Measurements from ENCODE around the gene EPC1.

EPC1 gene

GRCh38 chr10:32376771-32377170 is 29.8 kb upstream of the EPC1 start:
- WGBS (ENCODE audit: extremely low coverage, insufficient coverage, insufficient read length), result no CpG with 5 or more reads among the region's 3 CpGs

GRCh38 chr10:32376097-32376496 is 29.1 kb upstream of the EPC1 start:
- no peak overlapping the region for H3K4ac ChIP-seq (ENCODE audit: low read depth, low read length)
- no peak overlapping the region for H4K12ac ChIP-seq (ENCODE audit: low read depth, low read length)
- H3K4me1 ChIP-seq (ENCODE audit: control insufficient read depth in 1 of 2, insufficient read depth in 2 of 2, low read length in 2 of 2), result peaks cover 0 to 2% of the 10 kb centered on the region in 2 experiments
- H2BK120ac ChIP-seq (ENCODE audit: insufficient read depth, low read length, poor library complexity), result no peak overlapping the region
- no peak overlapping the region for H2AFZ ChIP-seq (ENCODE audit: insufficient read depth, low read length, poor library complexity)
- H3K9ac ChIP-seq (ENCODE audit: low read length), result no peak overlapping the region
- DNase-seq, result no peak
- no CpG with 5 or more reads among the region's 1 CpG for WGBS (ENCODE audit: extremely low coverage, insufficient coverage, insufficient read length)
- H2AK5ac ChIP-seq (ENCODE audit: low read length), result no peak overlapping the region
- no peak overlapping the region for H3K23ac ChIP-seq (ENCODE audit: low read length)
- no peak overlapping the region for H3K18ac ChIP-seq (ENCODE audit: low read length)
- H2BK12ac ChIP-seq (ENCODE audit: low read length), result no peak overlapping the region
- H3K79me2 ChIP-seq (ENCODE audit: control insufficient read depth, insufficient read depth, low read length, poor library complexity), result no peaks in the 10 kb centered on the region
- no peak overlapping the region for H3K27ac ChIP-seq (ENCODE audit: low read depth, low read length)
- peaks cover 2% of the 10 kb centered on the region for H3K79me1 ChIP-seq (ENCODE audit: low read length)
- no peak overlapping the region for H4K8ac ChIP-seq (ENCODE audit: low read depth, low read length)
- H3K9me3 ChIP-seq (ENCODE audit: insufficient read depth, low read depth, low read length), result no peaks in the 10 kb centered on the region
- H3K14ac ChIP-seq (ENCODE audit: low read length), result no peak overlapping the region
- no peak overlapping the region for H3K4me2 ChIP-seq (ENCODE audit: low read length)
- no peak overlapping the region for H4K91ac ChIP-seq (ENCODE audit: low read depth, low read length)
- no peak overlapping the region for H2BK5ac ChIP-seq (ENCODE audit: low read depth, low read length, poor library complexity)
- H3K27me3 ChIP-seq (ENCODE audit: insufficient read depth, low read length), result no peaks in the 10 kb centered on the region
- H3K36me3 ChIP-seq (ENCODE audit: control insufficient read depth in 1 of 2, insufficient read depth in 2 of 2, low read length in 2 of 2), result no peaks in the 10 kb centered on the region
- no peak overlapping the region for H3K4me3 ChIP-seq (ENCODE audit: low read depth, low read length)

More at GRCh38 chr10:32376771-32377170, 29.8 kb upstream of the EPC1 start:
- Histone ChIP-seq H2BK12ac (ENCODE audit: low read length) (no peak overlapping the region), H3K27ac (ENCODE audit: low read depth, low read length) (no peak overlapping the region), H3K9ac (ENCODE audit: low read length) (no peak overlapping the region), H4K8ac (ENCODE audit: low read depth, low read length) (no peak overlapping the region), H2BK5ac (ENCODE audit: low read depth, low read length, poor library complexity) (no peak overlapping the region), H3K4me3 (ENCODE audit: low read depth, low read length) (no peak overlapping the region), H3K79me1 (ENCODE audit: low read length) (peaks cover 2% of the 10 kb centered on the region), H4K91ac (ENCODE audit: low read depth, low read length) (no peak overlapping the region), H4K12ac (ENCODE audit: low read depth, low read length) (no peak overlapping the region), H3K14ac (ENCODE audit: low read length) (no peak overlapping the region), H2AFZ (ENCODE audit: insufficient read depth, low read length, poor library complexity) (no peak overlapping the region), H3K4me1 (ENCODE audit: control insufficient read depth in 1 of 2, insufficient read depth in 2 of 2, low read length in 2 of 2) (peaks cover 0 to 2% of the 10 kb centered on the region in 2 experiments), H3K4me2 (ENCODE audit: low read length) (no peak overlapping the region), H3K4ac (ENCODE audit: low read depth, low read length) (no peak overlapping the region), H3K27me3 (ENCODE audit: insufficient read depth, low read length) (no peaks in the 10 kb centered on the region), H3K36me3 (ENCODE audit: control insufficient read depth in 1 of 2, insufficient read depth in 2 of 2, low read length in 2 of 2) (no peaks in the 10 kb centered on the region), H3K9me3 (ENCODE audit: insufficient read depth, low read depth, low read length) (no peaks in the 10 kb centered on the region), H2AK5ac (ENCODE audit: low read length) (no peak overlapping the region), H2BK120ac (ENCODE audit: insufficient read depth, low read length, poor library complexity) (no peak overlapping the region), H3K23ac (ENCODE audit: low read length) (no peak overlapping the region), H3K18ac (ENCODE audit: low read length) (no peak overlapping the region), H3K79me2 (ENCODE audit: control insufficient read depth, insufficient read depth, low read length, poor library complexity) (no peaks in the 10 kb centered on the region)
- no peak for DNase-seq

GRCh38 chr10:32375631-32376030 is 28.7 kb upstream of the EPC1 start:
- Histone ChIP-seq H4K12ac (ENCODE audit: low read depth, low read length) (no peak overlapping the region), H3K4me1 (ENCODE audit: control insufficient read depth in 1 of 2, insufficient read depth in 2 of 2, low read length in 2 of 2) (peaks cover 0 to 2% of the 10 kb centered on the region in 2 experiments)

GRCh38 chr10:32374605-32375004 is 27.6 kb upstream of the EPC1 start:
- H3K27me3 ChIP-seq (ENCODE audit: insufficient read depth, low read length), result no peaks in the 10 kb centered on the region

More at GRCh38 chr10:32375631-32376030, 28.7 kb upstream of the EPC1 start:
- Histone ChIP-seq H3K36me3 (ENCODE audit: control insufficient read depth in 1 of 2, insufficient read depth in 2 of 2, low read length in 2 of 2) (no peaks in the 10 kb centered on the region), H3K27ac (ENCODE audit: low read depth, low read length) (no peak overlapping the region), H3K79me2 (ENCODE audit: control insufficient read depth, insufficient read depth, low read length, poor library complexity) (no peaks in the 10 kb centered on the region), H2BK12ac (ENCODE audit: low read length) (no peak overlapping the region), H2AK5ac (ENCODE audit: low read length) (no peak overlapping the region), H3K4me2 (ENCODE audit: low read length) (no peak overlapping the region), H3K23ac (ENCODE audit: low read length) (no peak overlapping the region), H3K4ac (ENCODE audit: low read depth, low read length) (no peak overlapping the region), H3K9me3 (ENCODE audit: insufficient read depth, low read depth, low read length) (no peaks in the 10 kb centered on the region), H2BK120ac (ENCODE audit: insufficient read depth, low read length, poor library complexity) (no peak overlapping the region), H2AFZ (ENCODE audit: insufficient read depth, low read length, poor library complexity) (no peak overlapping the region), H2BK5ac (ENCODE audit: low read depth, low read length, poor library complexity) (no peak overlapping the region), H3K79me1 (ENCODE audit: low read length) (peaks cover 2% of the 10 kb centered on the region), H3K4me3 (ENCODE audit: low read depth, low read length) (no peak overlapping the region), H4K8ac (ENCODE audit: low read depth, low read length) (no peak overlapping the region), H4K91ac (ENCODE audit: low read depth, low read length) (no peak overlapping the region), H3K27me3 (ENCODE audit: insufficient read depth, low read length) (no peaks in the 10 kb centered on the region), H3K14ac (ENCODE audit: low read length) (no peak overlapping the region), H3K18ac (ENCODE audit: low read length) (no peak overlapping the region), H3K9ac (ENCODE audit: low read length) (no peak overlapping the region)
- no peak for DNase-seq

More at GRCh38 chr10:32374605-32375004, 27.6 kb upstream of the EPC1 start:
- H3K4ac ChIP-seq (ENCODE audit: low read depth, low read length), result no peak overlapping the region
- no CpG with 5 or more reads among the region's 1 CpG for WGBS (ENCODE audit: extremely low coverage, insufficient coverage, insufficient read length)
- no peak overlapping the region for H2BK12ac ChIP-seq (ENCODE audit: low read length)
- H3K79me1 ChIP-seq (ENCODE audit: low read length), result peaks cover 2% of the 10 kb centered on the region
- H3K4me3 ChIP-seq (ENCODE audit: low read depth, low read length), result no peak overlapping the region
- H4K91ac ChIP-seq (ENCODE audit: low read depth, low read length), result no peak overlapping the region
- no peak overlapping the region for H3K4me2 ChIP-seq (ENCODE audit: low read length)
- no peaks in the 10 kb centered on the region for H3K79me2 ChIP-seq (ENCODE audit: control insufficient read depth, insufficient read depth, low read length, poor library complexity)
- no peak overlapping the region for H3K18ac ChIP-seq (ENCODE audit: low read length)
- no peak overlapping the region for H2AFZ ChIP-seq (ENCODE audit: insufficient read depth, low read length, poor library complexity)
- DNase-seq, result no peak
- H2BK5ac ChIP-seq (ENCODE audit: low read depth, low read length, poor library complexity), result no peak overlapping the region
- H2AK5ac ChIP-seq (ENCODE audit: low read length), result no peak overlapping the region
- H3K4me1 ChIP-seq (ENCODE audit: control insufficient read depth in 1 of 2, insufficient read depth in 2 of 2, low read length in 2 of 2), result no peaks in the 10 kb centered on the region
- no peak overlapping the region for H4K12ac ChIP-seq (ENCODE audit: low read depth, low read length)
- H2BK120ac ChIP-seq (ENCODE audit: insufficient read depth, low read length, poor library complexity), result no peak overlapping the region
- H4K8ac ChIP-seq (ENCODE audit: low read depth, low read length), result no peak overlapping the region
- H3K27ac ChIP-seq (ENCODE audit: low read depth, low read length), result no peak overlapping the region
- H3K9me3 ChIP-seq (ENCODE audit: insufficient read depth, low read depth, low read length), result no peaks in the 10 kb centered on the region
- H3K9ac ChIP-seq (ENCODE audit: low read length), result no peak overlapping the region
- no peak overlapping the region for H3K23ac ChIP-seq (ENCODE audit: low read length)
- H3K14ac ChIP-seq (ENCODE audit: low read length), result no peak overlapping the region
- H3K36me3 ChIP-seq (ENCODE audit: control insufficient read depth in 1 of 2, insufficient read depth in 2 of 2, low read length in 2 of 2), result no peaks in the 10 kb centered on the region
